GM12878 (cell line): ENCODE data around the gene POU2AF2. TPM values are rescaled to one million over a fixed set of nuclear protein-coding genes. Genes with fewer than 3 reads are reported as not detected.

Experiments
- ATAC-seq: fragments of 200-7000 bp; cut with Tn5 transposase; 3 replicates; pipeline ENCODE4 v1.9.1; 2020; ENCODE audit warnings: mild to moderate bottlenecking, moderate library complexity
- BruUV-seq: library from RNA; stranded (reverse); fragments of 400-500 nt; replicated peaks from 2 replicates; lab custom pipeline; 2021; lab: Mats Ljungman, UMichigan
- CTCF ChIA-PET: fragments of 300-600 bp; sonication (Branson Sonifier 250); formaldehyde crosslinking; extraction: SDS; loops from one replicate; lab custom pipeline; 2021; ENCODE audit warnings: inconsistent platforms; lab: Yijun Ruan, JAX
- POLR2A ChIA-PET: fragments of 350-600 bp; formaldehyde crosslinking; extraction: SDS; loops from one replicate; lab custom pipeline; 2021; ENCODE audit warnings: inconsistent platforms; lab: Charles Lee
- RAD21 ChIA-PET: fragments of 300-600 bp; sonication (Branson Sonifier 250); formaldehyde crosslinking; loops from one replicate; lab custom pipeline; 2023; ENCODE audit warnings: antibody characterized with exemption; ENCODE audit not compliant: unreplicated experiment; lab: Charles Lee
- SMC1A ChIA-PET: fragments of 300-600 bp; sonication (Branson Sonifier 250); formaldehyde crosslinking; loops from one replicate; lab custom pipeline; 2023; ENCODE audit not compliant: unreplicated experiment, uncharacterized antibody; lab: Charles Lee
- DNase-seq: peaks from one replicate; pipeline ENCODE4 v3.0.0-alpha.2; 2011; ENCODE audit warnings: low read depth, low spot score
- FAIRE-seq: peaks from 3 replicates; lab custom pipeline; 2011; peaks lifted over from hg19 to GRCh38; lab: Jason Lieb, UNC
- H2AFZ ChIP-seq: 2 replicates; pipeline ENCODE4 v1.6.0; 2011; ENCODE audit warnings: low read depth, low read length, control low read depth; ENCODE audit not compliant: control insufficient read depth
- H3K27ac ChIP-seq: 2 replicates; pipeline ENCODE4 v1.5.1; 2011; ENCODE audit warnings: control low read depth; ENCODE audit not compliant: control insufficient read depth, insufficient read depth
- H3K27me3 ChIP-seq, 2 experiments: replicated peaks in 1 of 2; 2 replicates each; pipeline versions ENCODE4 v1.6.0 to v1.6.1; 2011; ENCODE audit warnings: low read length in 1 of 2; ENCODE audit not compliant: control insufficient read depth in 2 of 2, insufficient read depth in 2 of 2
- H3K36me3 ChIP-seq, 2 experiments: 2 replicates each; pipeline ENCODE4 v1.5.1; 2011; ENCODE audit warnings: low read length in 1 of 2; ENCODE audit not compliant: control insufficient read depth in 2 of 2, insufficient read depth in 2 of 2
- H3K4me1 ChIP-seq: 2 replicates; pipeline ENCODE4 v1.6.1; 2011; ENCODE audit warnings: mild to moderate bottlenecking, low read length, moderate library complexity, mixed read lengths; ENCODE audit not compliant: control insufficient read depth, insufficient read depth
- H3K4me2 ChIP-seq: 2 replicates; pipeline ENCODE4 v1.6.0; 2011; ENCODE audit warnings: control low read depth; ENCODE audit not compliant: control insufficient read depth, insufficient read depth
- H3K4me3 ChIP-seq: fragments of 200-600 bp; sonication (generic); 2 replicates; pipeline ENCODE4 v1.5.1; 2016
- H3K79me2 ChIP-seq: 2 replicates; pipeline ENCODE4 v1.6.0; 2011; ENCODE audit warnings: low read length; ENCODE audit not compliant: control insufficient read depth, insufficient read depth
- H3K9ac ChIP-seq: 2 replicates; pipeline ENCODE4 v1.8.0; 2011; ENCODE audit warnings: low read length, control low read depth, mixed read lengths; ENCODE audit not compliant: control insufficient read depth, insufficient read depth
- H3K9me3 ChIP-seq: replicated peaks from 3 replicates; pipeline ENCODE4 v1.5.1; 2011; ENCODE audit warnings: mild to moderate bottlenecking, low read length; ENCODE audit not compliant: control insufficient read depth, insufficient read depth
- H4K20me1 ChIP-seq: 2 replicates; pipeline ENCODE4 v1.6.0; 2011; ENCODE audit not compliant: control insufficient read depth, insufficient read depth
- BRCA1 ChIP-seq: IDR thresholded peaks from 2 replicates; pipeline ENCODE4 v1.6.1; 2011; ENCODE audit warnings: low read depth, low read length, improper control_type of control experiment
- LARP7 ChIP-seq: fragments of 450-650 bp; IDR thresholded peaks from 2 replicates; pipeline ENCODE4 v1.6.1; 2017; ENCODE audit warnings: mild to moderate bottlenecking
- NBN ChIP-seq: fragments of 450-650 bp; IDR thresholded peaks from 2 replicates; pipeline ENCODE4 v1.6.1; 2016
- POLR2AphosphoS5 ChIP-seq: IDR thresholded peaks from 2 replicates; pipeline ENCODE4 v1.6.1; 2011; ENCODE audit warnings: mild to moderate bottlenecking, low read length, inconsistent platforms
- WGBS: methylation state at CpG from one replicate; pipeline ENCODE4 v1.1.6; 2016; ENCODE audit warnings: low lambda C conversion rate; ENCODE audit not compliant: insufficient replicate concordance, insufficient coverage; ENCODE audit errors: missing lambda C conversion rate; 5-methylcytosine and 5-hydroxymethylcytosine counted together
- in situ Hi-C: fragments of 300-500 bp; cut with MboI; formaldehyde crosslinking; loops from 9 replicates; pipeline ENCODE4 v1.14.3; 2018; ENCODE audit warnings: mixed read lengths
- intact Hi-C: fragments of 100-400 bp; cut with micrococcal nuclease; formaldehyde crosslinking; loops from one replicate; pipeline ENCODE4 v1.14.2; 2022; ENCODE audit not compliant: unreplicated experiment
- polyA plus RNA-seq, 11 experiments: library from polyadenylated mRNA; depleted of rRNA in 4 of 11; unstranded in 6 of 11; stranded (reverse) in 5 of 11; fragments of >200 nt; fragmentation: Nextera tagmentation in 4 of 11; fragmentation: Illumina TruSeq in 1 of 11; extraction: Ambion mirVana in 4 of 11; extraction: Trizol in 1 of 11; gene quantifications; 1 replicate in 1 of 11; 2 replicates in 10 of 11; pipeline versions ENCODE4 v1.2.1 to v1.2.3, GENCODE V29; 2011 to 2016; ENCODE audit warnings: inconsistent platforms in 2 of 11, missing spikeins in 2 of 11, low read depth in 1 of 11
- total RNA-seq, 4 experiments: library from RNA; depleted of rRNA in 3 of 4; stranded (reverse); fragments of >200 nt in 3 of 4; fragmentation: Illumina TruSeq in 1 of 4; extraction: Trizol in 1 of 4; gene quantifications; 2 replicates each; pipeline versions ENCODE4 v1.2.1 to v1.2.3, GENCODE V29; 2013 to 2021
- TF ChIP-seq, protein P1 (sequence below): fragments of 450-650 bp; IDR thresholded peaks from 2 replicates; pipeline ENCODE4 v1.6.1; 2017; ENCODE audit warnings: low read depth, mild to moderate bottlenecking, moderate library complexity
- TF ChIP-seq, protein P2 (sequence below): fragments of 450-650 bp; IDR thresholded peaks from 2 replicates; pipeline ENCODE4 v1.6.1; 2016; ENCODE audit warnings: mild to moderate bottlenecking, moderate library complexity, borderline replicate concordance

The POU2AF2 gene
- total and polyA plus RNA-seq, 10 of the 15 experiments (the other 5 are each of a cell fraction or from before 2014, with no cell fraction given) = not detected

DNA sequence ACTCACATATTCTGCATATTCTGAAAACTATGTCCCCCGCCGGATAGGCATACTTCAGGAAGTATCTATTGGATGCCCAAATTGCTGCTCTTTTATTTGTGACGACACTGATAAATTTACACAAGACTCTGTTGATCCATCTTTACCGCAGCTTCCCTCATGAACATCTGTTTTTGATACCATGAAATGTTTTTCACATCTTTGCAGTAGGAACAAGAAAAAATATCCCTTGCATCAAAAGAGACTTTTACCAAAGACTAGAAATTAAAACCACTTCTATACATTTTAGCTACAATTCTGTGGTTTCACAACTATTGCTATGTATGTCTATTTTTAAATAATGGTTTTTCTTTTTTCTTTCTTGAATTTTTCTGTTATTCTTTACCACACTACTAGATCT, 15.3 kb downstream of the POU2AF2 start:
- no peak for FAIRE-seq
- Histone ChIP-seq H3K27ac (no peak overlapping the region), H3K36me3 (no peaks in the 10 kb centered on the region), H4K20me1 (no peaks in the 10 kb centered on the region), H3K4me1 (no peaks in the 10 kb centered on the region), H3K4me2 (no peak overlapping the region)
- RAD21 ChIA-PET = interaction anchor here (0.6 kb wide), 1 partner anchor 22 kb away, joined by 4 read pairs; no protein-coding TSS in a partner anchor
- TF ChIP-seq NBN (no peak), LARP7 (no peak), BRCA1 (no peak), POLR2AphosphoS5 (no peak)
- TF ChIP-seq, protein P1, sequence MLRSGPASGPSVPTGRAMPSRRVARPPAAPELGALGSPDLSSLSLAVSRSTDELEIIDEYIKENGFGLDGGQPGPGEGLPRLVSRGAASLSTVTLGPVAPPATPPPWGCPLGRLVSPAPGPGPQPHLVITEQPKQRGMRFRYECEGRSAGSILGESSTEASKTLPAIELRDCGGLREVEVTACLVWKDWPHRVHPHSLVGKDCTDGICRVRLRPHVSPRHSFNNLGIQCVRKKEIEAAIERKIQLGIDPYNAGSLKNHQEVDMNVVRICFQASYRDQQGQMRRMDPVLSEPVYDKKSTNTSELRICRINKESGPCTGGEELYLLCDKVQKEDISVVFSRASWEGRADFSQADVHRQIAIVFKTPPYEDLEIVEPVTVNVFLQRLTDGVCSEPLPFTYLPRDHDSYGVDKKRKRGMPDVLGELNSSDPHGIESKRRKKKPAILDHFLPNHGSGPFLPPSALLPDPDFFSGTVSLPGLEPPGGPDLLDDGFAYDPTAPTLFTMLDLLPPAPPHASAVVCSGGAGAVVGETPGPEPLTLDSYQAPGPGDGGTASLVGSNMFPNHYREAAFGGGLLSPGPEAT = no peak
- TF ChIP-seq, protein P2, sequence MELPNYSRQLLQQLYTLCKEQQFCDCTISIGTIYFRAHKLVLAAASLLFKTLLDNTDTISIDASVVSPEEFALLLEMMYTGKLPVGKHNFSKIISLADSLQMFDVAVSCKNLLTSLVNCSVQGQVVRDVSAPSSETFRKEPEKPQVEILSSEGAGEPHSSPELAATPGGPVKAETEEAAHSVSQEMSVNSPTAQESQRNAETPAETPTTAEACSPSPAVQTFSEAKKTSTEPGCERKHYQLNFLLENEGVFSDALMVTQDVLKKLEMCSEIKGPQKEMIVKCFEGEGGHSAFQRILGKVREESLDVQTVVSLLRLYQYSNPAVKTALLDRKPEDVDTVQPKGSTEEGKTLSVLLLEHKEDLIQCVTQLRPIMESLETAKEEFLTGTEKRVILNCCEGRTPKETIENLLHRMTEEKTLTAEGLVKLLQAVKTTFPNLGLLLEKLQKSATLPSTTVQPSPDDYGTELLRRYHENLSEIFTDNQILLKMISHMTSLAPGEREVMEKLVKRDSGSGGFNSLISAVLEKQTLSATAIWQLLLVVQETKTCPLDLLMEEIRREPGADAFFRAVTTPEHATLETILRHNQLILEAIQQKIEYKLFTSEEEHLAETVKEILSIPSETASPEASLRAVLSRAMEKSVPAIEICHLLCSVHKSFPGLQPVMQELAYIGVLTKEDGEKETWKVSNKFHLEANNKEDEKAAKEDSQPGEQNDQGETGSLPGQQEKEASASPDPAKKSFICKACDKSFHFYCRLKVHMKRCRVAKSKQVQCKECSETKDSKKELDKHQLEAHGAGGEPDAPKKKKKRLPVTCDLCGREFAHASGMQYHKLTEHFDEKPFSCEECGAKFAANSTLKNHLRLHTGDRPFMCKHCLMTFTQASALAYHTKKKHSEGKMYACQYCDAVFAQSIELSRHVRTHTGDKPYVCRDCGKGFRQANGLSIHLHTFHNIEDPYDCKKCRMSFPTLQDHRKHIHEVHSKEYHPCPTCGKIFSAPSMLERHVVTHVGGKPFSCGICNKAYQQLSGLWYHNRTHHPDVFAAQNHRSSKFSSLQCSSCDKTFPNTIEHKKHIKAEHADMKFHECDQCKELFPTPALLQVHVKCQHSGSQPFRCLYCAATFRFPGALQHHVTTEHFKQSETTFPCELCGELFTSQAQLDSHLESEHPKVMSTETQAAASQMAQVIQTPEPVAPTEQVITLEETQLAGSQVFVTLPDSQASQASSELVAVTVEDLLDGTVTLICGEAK = no peak
- TF ChIP-seq, all 136 proteins: peak for 0
- intact Hi-C loops (no loop called here), in situ Hi-C loops (no loop called here)
- no peak for DNase-seq
- no peak overlapping the region for H2AFZ ChIP-seq
- no peak for ATAC-seq
- no peak overlapping the region for H3K4me3 ChIP-seq
- H3K79me2 ChIP-seq = no peaks in the 10 kb centered on the region
- CTCF ChIA-PET = interaction anchor here (1.2 to 3.1 kb wide), 2 partner anchors 22 to 168 kb away, joined by 3 to 13 read pairs; no protein-coding TSS in a partner anchor
- WGBS = 37% methylated on average over 4 of the region's 4 CpGs
- SMC1A ChIA-PET = interaction anchor here (0.9 kb wide), 1 partner anchor 186 kb away, joined by 3 read pairs; no protein-coding TSS in a partner anchor
- H3K9ac ChIP-seq = no peak overlapping the region
- POLR2A ChIA-PET = no interaction called here
- no TSS peak for BruUV-seq
- H3K9me3 ChIP-seq = no peaks in the 10 kb centered on the region
- H3K27me3 ChIP-seq = no peaks in the 10 kb centered on the region; a peak in 1 of 4 replicates
